HG03175 (cell line): ENCODE measurements around the gene TRIM24.
"Not testable (repeated sequence)": the region's sequence is repeated elsewhere in the genome, so short reads cannot be mapped to it uniquely, and the experiment has no call there.

Experiments
- ATAC-seq: cut with Tn5 transposase; IDR thresholded peaks from one replicate; pipeline ENCODE4 v1.9.1; 2021; ENCODE audit warnings: mild to moderate bottlenecking, moderate library complexity; ENCODE audit not compliant: unreplicated experiment

TRIM24 gene

GRCh38 chr7:138525757-138526156, 65.7 kb downstream of the TRIM24 start:
- ATAC-seq = no peak

- ATAC-seq = no peak
Observed at GRCh38 chr7:138527746-138528223, 67.7 kb downstream of the TRIM24 start.

GRCh38 chr7:138536833-138537232, 76.8 kb downstream of the TRIM24 start:
- ATAC-seq = not testable (repeated sequence)

GRCh38 chr7:138538518-138538917, 78.5 kb downstream of the TRIM24 start:
- peak; percentile 42 for ATAC-seq

GRCh38 chr7:138538997-138539644, 79.1 kb downstream of the TRIM24 start:
- no peak for ATAC-seq

GRCh38 chr7:138542183-138542582, 82.1 kb downstream of the TRIM24 start:
- ATAC-seq = peak; percentile 83

GRCh38 chr7:138543739-138544138, 83.7 kb downstream of the TRIM24 start:
- no peak for ATAC-seq

GRCh38 chr7:138545123-138545522, 85.1 kb downstream of the TRIM24 start:
- ATAC-seq = no peak

- ATAC-seq = no peak
Observed at GRCh38 chr7:138546064-138546619, 86.1 kb downstream of the TRIM24 start.

GRCh38 chr7:138546829-138547228, 86.8 kb downstream of the TRIM24 start:
- ATAC-seq = no peak

- no peak for ATAC-seq
Observed at GRCh38 chr7:138549082-138549481, 89.0 kb downstream of the TRIM24 start.

GRCh38 chr7:138550337-138550736, 90.3 kb downstream of the TRIM24 start:
- no peak for ATAC-seq

GRCh38 chr7:138551102-138551501, 91.0 kb downstream of the TRIM24 start:
- ATAC-seq = no peak

GRCh38 chr7:138553805-138554204, 93.7 kb downstream of the TRIM24 start:
- no peak for ATAC-seq

GRCh38 chr7:138554674-138555073, 94.6 kb downstream of the TRIM24 start:
- ATAC-seq = no peak

GRCh38 chr7:138555684-138556083, 95.6 kb downstream of the TRIM24 start:
- no peak for ATAC-seq

GRCh38 chr7:138556771-138557484, 96.9 kb downstream of the TRIM24 start:
- ATAC-seq = no peak

GRCh38 chr7:138559448-138559847, 99.4 kb downstream of the TRIM24 start:
- no peak for ATAC-seq

GRCh38 chr7:138563808-138564207, 103.7 kb downstream of the TRIM24 start:
- ATAC-seq = no peak

GRCh38 chr7:138564365-138564764, 104.3 kb downstream of the TRIM24 start:
- no peak for ATAC-seq

- no peak for ATAC-seq
Observed at GRCh38 chr7:138565071-138565450, 105.0 kb downstream of the TRIM24 start.

GRCh38 chr7:138565451-138566114, 105.5 kb downstream of the TRIM24 start:
- ATAC-seq = no peak
